HG02870 (cell line): ENCODE data around the gene KCNMA1.
"Not testable (repeated sequence)": the region's sequence is repeated elsewhere in the genome, so short reads cannot be mapped to it uniquely, and the experiment has no call there.

Source experiments
- ATAC-seq: cut with Tn5 transposase; IDR thresholded peaks from one replicate; pipeline ENCODE4 v1.9.1; 2021; ENCODE audit warnings: mild to moderate bottlenecking, moderate library complexity; ENCODE audit not compliant: unreplicated experiment

KCNMA1 gene

GRCh38 chr10:77350711-77351119 is 286.9 kb downstream of the KCNMA1 start:
- no peak for ATAC-seq

- no peak for ATAC-seq
Measured at GRCh38 chr10:77350134-77350533, 287.5 kb downstream of the KCNMA1 start.

- no peak for ATAC-seq
Measured at GRCh38 chr10:77349226-77349625, 288.4 kb downstream of the KCNMA1 start.

- no peak for ATAC-seq
Measured at GRCh38 chr10:77348751-77349150, 288.9 kb downstream of the KCNMA1 start.

GRCh38 chr10:77348082-77348481 is 289.5 kb downstream of the KCNMA1 start:
- ATAC-seq, result no peak

GRCh38 chr10:77347052-77347451 is 290.6 kb downstream of the KCNMA1 start:
- no peak for ATAC-seq

- no peak for ATAC-seq
Measured at GRCh38 chr10:77341055-77341454, 296.6 kb downstream of the KCNMA1 start.

GRCh38 chr10:77339872-77340271 is 297.7 kb downstream of the KCNMA1 start:
- ATAC-seq, result not testable (repeated sequence)

- no peak for ATAC-seq
Measured at GRCh38 chr10:77339166-77339565, 298.4 kb downstream of the KCNMA1 start.

GRCh38 chr10:77338143-77338542 is 299.5 kb downstream of the KCNMA1 start:
- no peak for ATAC-seq

GRCh38 chr10:77334501-77334900 is 303.1 kb downstream of the KCNMA1 start:
- ATAC-seq, result no peak

GRCh38 chr10:77333610-77334340 is 303.8 kb downstream of the KCNMA1 start:
- ATAC-seq, result no peak

GRCh38 chr10:77332256-77332655 is 305.4 kb downstream of the KCNMA1 start:
- no peak for ATAC-seq

GRCh38 chr10:77328272-77328816 is 309.3 kb downstream of the KCNMA1 start:
- no peak for ATAC-seq

GRCh38 chr10:77325233-77325537 is 312.4 kb downstream of the KCNMA1 start:
- no peak for ATAC-seq

GRCh38 chr10:77321838-77322237 is 315.8 kb downstream of the KCNMA1 start:
- no peak for ATAC-seq

GRCh38 chr10:77320971-77321471 is 316.6 kb downstream of the KCNMA1 start:
- ATAC-seq, result no peak

GRCh38 chr10:77319557-77319956 is 318.1 kb downstream of the KCNMA1 start:
- no peak for ATAC-seq

- ATAC-seq, result no peak
Measured at GRCh38 chr10:77318739-77319138, 318.9 kb downstream of the KCNMA1 start.

- no peak for ATAC-seq
Measured at GRCh38 chr10:77317221-77317620, 320.4 kb downstream of the KCNMA1 start.

GRCh38 chr10:77315496-77316129 is 322.0 kb downstream of the KCNMA1 start:
- no peak for ATAC-seq

GRCh38 chr10:77313066-77313750 is 324.4 kb downstream of the KCNMA1 start:
- no peak for ATAC-seq
